Measurements from ENCODE around the gene UQCRQ. TPM values are rescaled to one million over a fixed set of nuclear protein-coding genes. Genes with fewer than 3 reads are reported as not detected.

The UQCRQ gene
- total RNA-seq, 1 donor from 2014 or later = 1,839 TPM

DNA sequence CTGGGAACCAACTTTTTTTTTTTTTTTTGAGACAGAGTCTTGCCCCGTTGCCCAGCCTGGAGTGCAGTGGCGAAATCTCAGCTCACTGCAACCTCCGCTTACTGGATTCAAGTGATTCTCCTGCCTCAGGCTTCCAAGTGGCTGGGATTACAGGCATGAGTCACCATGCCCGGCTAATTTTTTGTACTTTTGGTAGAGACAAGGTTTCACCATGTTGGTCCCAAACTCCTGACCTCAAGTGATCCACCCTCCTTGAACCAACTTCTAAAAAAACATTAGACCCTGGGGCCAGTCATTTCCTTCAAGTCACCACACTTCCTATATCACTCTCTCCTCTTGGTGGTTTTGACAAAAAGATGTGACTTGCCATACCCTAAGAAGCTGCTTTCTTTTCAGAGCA is 25.1 kb upstream of the UQCRQ start:
- no peaks in the 10 kb centered on the region for H3K27me3 ChIP-seq (ENCODE audit: low read depth)
- no peak overlapping the region for H3K4me3 ChIP-seq
- no peak overlapping the region for H3K27ac ChIP-seq (replicated peaks)
- no peaks in the 10 kb centered on the region for H3K36me3 ChIP-seq
- H3K9me3 ChIP-seq (replicated peaks) = no peaks in the 10 kb centered on the region
- TF ChIP-seq, protein P1, sequence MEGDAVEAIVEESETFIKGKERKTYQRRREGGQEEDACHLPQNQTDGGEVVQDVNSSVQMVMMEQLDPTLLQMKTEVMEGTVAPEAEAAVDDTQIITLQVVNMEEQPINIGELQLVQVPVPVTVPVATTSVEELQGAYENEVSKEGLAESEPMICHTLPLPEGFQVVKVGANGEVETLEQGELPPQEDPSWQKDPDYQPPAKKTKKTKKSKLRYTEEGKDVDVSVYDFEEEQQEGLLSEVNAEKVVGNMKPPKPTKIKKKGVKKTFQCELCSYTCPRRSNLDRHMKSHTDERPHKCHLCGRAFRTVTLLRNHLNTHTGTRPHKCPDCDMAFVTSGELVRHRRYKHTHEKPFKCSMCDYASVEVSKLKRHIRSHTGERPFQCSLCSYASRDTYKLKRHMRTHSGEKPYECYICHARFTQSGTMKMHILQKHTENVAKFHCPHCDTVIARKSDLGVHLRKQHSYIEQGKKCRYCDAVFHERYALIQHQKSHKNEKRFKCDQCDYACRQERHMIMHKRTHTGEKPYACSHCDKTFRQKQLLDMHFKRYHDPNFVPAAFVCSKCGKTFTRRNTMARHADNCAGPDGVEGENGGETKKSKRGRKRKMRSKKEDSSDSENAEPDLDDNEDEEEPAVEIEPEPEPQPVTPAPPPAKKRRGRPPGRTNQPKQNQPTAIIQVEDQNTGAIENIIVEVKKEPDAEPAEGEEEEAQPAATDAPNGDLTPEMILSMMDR (IDR thresholded peaks at IDR 0.05; ENCODE audit: borderline replicate concordance) = no peak
- peaks cover 14% of the 10 kb centered on the region for H3K4me1 ChIP-seq
- DNase-seq = no peak
- intact Hi-C loops (cut with micrococcal nuclease) = no loop called here

DNA sequence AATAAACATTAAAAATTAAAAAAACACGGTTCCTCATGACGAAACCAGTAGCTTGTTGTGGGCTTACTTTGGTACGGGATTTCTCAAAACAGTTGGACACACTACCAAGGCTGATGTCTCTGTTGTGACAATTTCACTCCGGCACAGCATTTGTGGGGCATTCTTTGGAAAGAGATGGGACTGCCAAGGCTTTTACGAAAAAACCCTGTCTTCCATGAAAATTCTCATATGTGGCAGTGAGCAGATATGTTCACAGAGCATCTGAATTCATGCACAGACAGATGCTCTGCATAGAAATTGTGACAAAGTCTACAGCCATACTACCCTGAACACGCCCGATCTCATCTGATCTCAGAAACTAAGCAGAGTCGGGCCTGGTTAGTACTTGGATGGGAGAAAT is 18.2 kb upstream of the UQCRQ start:
- Histone ChIP-seq H3K27me3 (ENCODE audit: low read depth) (no peaks in the 10 kb centered on the region), H3K4me1 (no peaks in the 10 kb centered on the region), H3K27ac (replicated peaks) (no peak overlapping the region), H3K4me3 (no peak overlapping the region), H3K9me3 (replicated peaks) (no peaks in the 10 kb centered on the region), H3K36me3 (no peaks in the 10 kb centered on the region)
- TF ChIP-seq, protein P1 (IDR thresholded peaks at IDR 0.05; ENCODE audit: borderline replicate concordance) = no peak
- DNase-seq = no peak
- intact Hi-C loops (cut with micrococcal nuclease) = no loop called here

DNA sequence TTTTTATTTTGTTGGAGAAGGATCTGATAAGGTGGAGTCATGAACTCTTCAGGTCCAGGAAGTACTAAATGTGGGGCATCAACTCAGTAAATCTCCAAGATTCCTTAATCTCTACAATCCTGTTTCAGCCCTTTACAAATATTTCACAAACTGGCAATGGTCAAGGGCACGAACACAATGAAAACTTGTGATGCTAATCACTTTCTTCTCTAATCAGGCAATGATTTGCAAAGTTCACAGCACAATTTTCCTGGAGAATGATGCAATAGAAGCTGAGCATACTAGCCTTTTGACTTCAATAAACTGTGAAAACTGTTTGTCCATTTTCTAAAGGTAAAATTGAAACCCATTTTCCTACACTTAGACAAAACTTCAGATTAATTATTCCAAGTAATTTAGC is 17.1 kb upstream of the UQCRQ start:
- no peak overlapping the region for H3K27ac ChIP-seq (replicated peaks)
- no peaks in the 10 kb centered on the region for H3K36me3 ChIP-seq
- no peak for DNase-seq
- H3K4me1 ChIP-seq = peaks cover 5% of the 10 kb centered on the region
- H3K4me3 ChIP-seq = no peak overlapping the region
- intact Hi-C loops (cut with micrococcal nuclease) = no loop called here
- no peaks in the 10 kb centered on the region for H3K27me3 ChIP-seq (ENCODE audit: low read depth)
- TF ChIP-seq, protein P1 (IDR thresholded peaks at IDR 0.05; ENCODE audit: borderline replicate concordance) = no peak
- H3K9me3 ChIP-seq (replicated peaks) = no peaks in the 10 kb centered on the region

DNA sequence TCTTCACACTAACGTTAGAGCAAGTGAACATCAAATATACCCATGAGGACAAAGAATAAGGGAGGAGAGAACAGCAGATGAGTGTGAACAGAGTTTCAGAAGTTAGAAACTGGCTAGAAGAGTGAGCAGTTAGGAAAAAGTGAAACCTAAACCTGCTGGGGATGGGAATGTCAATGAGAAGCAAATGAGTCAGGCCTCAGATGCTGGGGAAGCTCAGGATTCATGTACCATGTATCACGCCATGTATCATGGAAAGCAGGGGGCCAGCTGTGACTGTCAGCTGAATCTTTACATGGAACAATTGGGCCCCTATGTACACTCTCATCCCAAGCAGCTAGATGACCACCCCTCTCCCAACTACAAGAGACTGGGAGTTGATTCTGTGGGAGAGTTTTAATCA is 16.4 kb upstream of the UQCRQ start:
- Histone ChIP-seq H3K27ac (replicated peaks) (no peak overlapping the region), H3K4me1 (peaks cover 7% of the 10 kb centered on the region), H3K9me3 (replicated peaks) (no peaks in the 10 kb centered on the region), H3K4me3 (no peak overlapping the region), H3K36me3 (no peaks in the 10 kb centered on the region), H3K27me3 (ENCODE audit: low read depth) (no peaks in the 10 kb centered on the region)
- TF ChIP-seq, protein P1 (IDR thresholded peaks at IDR 0.05; ENCODE audit: borderline replicate concordance) = no peak
- intact Hi-C loops (cut with micrococcal nuclease) = no loop called here
- no peak for DNase-seq

DNA sequence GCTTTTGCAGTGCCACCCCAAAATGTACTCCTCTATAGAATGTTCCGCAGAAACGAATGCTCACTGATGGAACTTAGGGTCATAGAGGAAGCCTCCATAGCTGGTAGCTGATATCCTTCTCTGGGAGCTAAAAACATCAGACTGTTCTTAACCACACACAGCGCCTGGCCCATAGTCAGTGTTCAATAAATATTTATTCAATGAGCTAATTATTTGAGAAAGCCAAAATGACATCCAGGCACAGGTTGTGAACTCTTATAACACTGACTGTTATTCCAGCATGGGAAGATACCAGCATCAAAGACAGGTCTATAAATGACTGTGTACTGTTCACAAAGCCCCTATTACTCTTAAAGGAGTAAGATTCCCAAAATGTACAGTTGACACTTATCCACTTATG is 13.1 kb upstream of the UQCRQ start:
- no peak overlapping the region for H3K27ac ChIP-seq (replicated peaks)

More for the DNA sequence above, 13.1 kb upstream of the UQCRQ start:
- H3K9me3 ChIP-seq (replicated peaks) = no peaks in the 10 kb centered on the region
- peaks cover 7% of the 10 kb centered on the region for H3K4me1 ChIP-seq
- intact Hi-C loops (cut with micrococcal nuclease) = no loop called here
- H3K27me3 ChIP-seq (ENCODE audit: low read depth) = no peaks in the 10 kb centered on the region
- DNase-seq = no peak
- H3K36me3 ChIP-seq = no peaks in the 10 kb centered on the region
- H3K4me3 ChIP-seq = no peak overlapping the region
- TF ChIP-seq, protein P1 (IDR thresholded peaks at IDR 0.05; ENCODE audit: borderline replicate concordance) = no peak

Data from left ventricle myocardium inferior (tissue), 1 donor.